ENCODE results near the gene VSIR. TPM values are rescaled to one million over a fixed set of nuclear protein-coding genes. Genes with fewer than 3 reads are reported as not detected.

The VSIR gene
- total RNA-seq, 2 donors from 2014 or later, result 126 to 135 TPM

- no peak for DNase-seq (ENCODE audit: low spot score)
- intact Hi-C loops (cut with DNase I), result loop anchor here in 1 of 2 donors (10.0 kb wide), 1 partner anchor 326 kb away; no protein-coding TSS in a partner anchor
Measured at GRCh38 chr10:71711052-71711623, 62.2 kb downstream of the VSIR start.

- intact Hi-C loops (cut with DNase I), result loop anchor here in 1 of 2 donors (10.0 kb wide), 1 partner anchor 326 kb away; no protein-coding TSS in a partner anchor
Measured at GRCh38 chr10:71710519-71710918, 62.8 kb downstream of the VSIR start.

GRCh38 chr10:71708897-71709882 is 64.1 kb downstream of the VSIR start:
- no peak for DNase-seq (ENCODE audit: low spot score)
- intact Hi-C loops (cut with DNase I), result loop anchor here (5.0 to 10.0 kb wide), 2 partner anchors 312 to 394 kb away; partner anchors contain the start of genes CDH23 (in 1 of the 2) and SLC29A3 (in 1 of the 2)

More at GRCh38 chr10:71710519-71710918, 62.8 kb downstream of the VSIR start:
- no peak for DNase-seq (ENCODE audit: low spot score)

- DNase-seq (ENCODE audit: low spot score), result peak; percentile 89
- intact Hi-C loops (cut with DNase I), result loop anchor here (5.0 to 10.0 kb wide), 2 partner anchors 311 to 394 kb away; partner anchors contain the start of genes CDH23 (in 1 of the 2) and SLC29A3 (in 1 of the 2)
Measured at GRCh38 chr10:71708301-71708703, 65.0 kb downstream of the VSIR start.

- intact Hi-C loops (cut with DNase I), result loop anchor here (5.0 to 10.0 kb wide), 2 partner anchors 310 to 393 kb away; partner anchors contain the start of genes CDH23 (in 1 of the 2) and SLC29A3 (in 1 of the 2)
Measured at GRCh38 chr10:71707240-71707789, 66.0 kb downstream of the VSIR start.

GRCh38 chr10:71706216-71707121 is 66.9 kb downstream of the VSIR start:
- intact Hi-C loops (cut with DNase I), result loop anchor here (5.0 to 10.0 kb wide), 2 partner anchors 309 to 392 kb away; partner anchors contain the start of genes CDH23 (in 1 of the 2) and SLC29A3 (in 1 of the 2)

More at GRCh38 chr10:71707240-71707789, 66.0 kb downstream of the VSIR start:
- DNase-seq (ENCODE audit: low spot score), result no peak

GRCh38 chr10:71705582-71705981 is 67.7 kb downstream of the VSIR start:
- intact Hi-C loops (cut with DNase I), result loop anchor here (5.0 to 10.0 kb wide), 2 partner anchors 308 to 391 kb away; partner anchors contain the start of genes CDH23 (in 1 of the 2) and SLC29A3 (in 1 of the 2)
- DNase-seq (ENCODE audit: low spot score), result no peak

More at GRCh38 chr10:71706216-71707121, 66.9 kb downstream of the VSIR start:
- DNase-seq (ENCODE audit: low spot score), result no peak

GRCh38 chr10:71704816-71705215 is 68.5 kb downstream of the VSIR start:
- DNase-seq (ENCODE audit: low spot score), result no peak
- intact Hi-C loops (cut with DNase I), result loop anchor here (5.0 to 10.0 kb wide), 3 partner anchors 308 to 390 kb away; partner anchors contain the start of genes SLC29A3 (in 2 of the 2) and CDH23 (in 1 of the 2)

GRCh38 chr10:71703577-71703976 is 69.7 kb downstream of the VSIR start:
- intact Hi-C loops (cut with DNase I), result loop anchor here (5.0 to 10.0 kb wide), 2 partner anchors 386 to 389 kb away; partner anchors contain the start of gene SLC29A3 (in 2 of the 2)
- no peak for DNase-seq (ENCODE audit: low spot score)

- intact Hi-C loops (cut with DNase I), result loop anchor here (5.0 to 10.0 kb wide), 2 partner anchors 384 to 387 kb away; partner anchors contain the start of gene SLC29A3 (in 2 of the 2)
- no peak for DNase-seq (ENCODE audit: low spot score)
Measured at GRCh38 chr10:71701496-71702132, 71.7 kb downstream of the VSIR start.

- DNase-seq (ENCODE audit: low spot score), result no peak
- intact Hi-C loops (cut with DNase I), result loop anchor here (5.0 to 10.0 kb wide), 2 partner anchors 384 to 386 kb away; partner anchors contain the start of gene SLC29A3 (in 2 of the 2)
Measured at GRCh38 chr10:71700731-71701368, 72.5 kb downstream of the VSIR start.

- no peak for DNase-seq (ENCODE audit: low spot score)
- intact Hi-C loops (cut with DNase I), result no loop called here
Measured at GRCh38 chr10:71698737-71699136, 74.6 kb downstream of the VSIR start.

- intact Hi-C loops (cut with DNase I), result no loop called here
- DNase-seq (ENCODE audit: low spot score), result no peak
Measured at GRCh38 chr10:71697938-71698709, 75.2 kb downstream of the VSIR start.

Data from posterior vena cava (tissue), 2 donors.